GM12878 (cell line): Measurements from ENCODE around the gene ARHGAP26.

Experiments
- CREM ChIP-seq: IDR thresholded peaks from 2 replicates; pipeline ENCODE4 v1.6.1; 2014; ENCODE audit warnings: antibody characterized with exemption, low read depth
- CTCF ChIP-seq, 3 experiments: IDR thresholded peaks in 2 of 3; conservative IDR thresholded peaks in 1 of 3; 2 replicates each; pipeline ENCODE4 v1.5.1; 2011; ENCODE audit warnings: low read depth in 3 of 3, low read length in 3 of 3, mild to moderate bottlenecking in 3 of 3, control low read depth in 2 of 3, moderate library complexity in 2 of 3, inconsistent platforms in 1 of 3, mixed read lengths in 1 of 3; ENCODE audit not compliant: control insufficient read depth in 2 of 3, insufficient read depth in 1 of 3; ENCODE audit errors: extremely low read depth in 1 of 3
- ESRRA ChIP-seq: IDR thresholded peaks from 2 replicates; pipeline ENCODE4 v1.6.1; 2012; ENCODE audit warnings: mild to moderate bottlenecking, low read length, improper control_type of control experiment
- JUND ChIP-seq: IDR thresholded peaks from 2 replicates; pipeline ENCODE4 v1.6.1; 2012; ENCODE audit warnings: low read depth, mild to moderate bottlenecking, low read length, improper control_type of control experiment, moderate library complexity
- MLLT1 ChIP-seq: fragments of 450-650 bp; IDR thresholded peaks from 2 replicates; pipeline ENCODE4 v1.6.1; 2016; ENCODE audit warnings: mild to moderate bottlenecking
- NR2C2 ChIP-seq: IDR thresholded peaks from 2 replicates; pipeline ENCODE4 v1.6.1; 2011; ENCODE audit warnings: borderline replicate concordance, low read depth; ENCODE audit not compliant: control insufficient read depth, insufficient read length
- NR2F1 ChIP-seq: fragments of 450-650 bp; conservative IDR thresholded peaks from 2 replicates; pipeline ENCODE4 v1.6.1; 2017; ENCODE audit warnings: mild to moderate bottlenecking
- POLR2AphosphoS5 ChIP-seq: IDR thresholded peaks from 2 replicates; pipeline ENCODE4 v1.6.1; 2011; ENCODE audit warnings: mild to moderate bottlenecking, low read length, inconsistent platforms
- SPI1 ChIP-seq: IDR thresholded peaks from 2 replicates; pipeline ENCODE4 v1.6.1; 2011; ENCODE audit warnings: low read depth, mild to moderate bottlenecking, low read length, moderate library complexity, borderline replicate concordance; ENCODE audit not compliant: insufficient read depth
- TCF12 ChIP-seq: IDR thresholded peaks from 2 replicates; pipeline ENCODE4 v1.6.1; 2011; ENCODE audit warnings: low read depth, mild to moderate bottlenecking, low read length
- TF ChIP-seq, protein P1 (sequence below): fragments of 450-650 bp; IDR thresholded peaks from 2 replicates; pipeline ENCODE4 v1.6.1; 2016; ENCODE audit warnings: mild to moderate bottlenecking, moderate library complexity, borderline replicate concordance
- TF ChIP-seq, protein P2 (sequence below): IDR thresholded peaks from 2 replicates; pipeline ENCODE4 v1.6.1; 2012; ENCODE audit warnings: low read length, inconsistent platforms
- TF ChIP-seq, protein P3 (sequence below): fragments of 450-650 bp; IDR thresholded peaks from 2 replicates; pipeline ENCODE4 v1.6.1; 2016; ENCODE audit warnings: mild to moderate bottlenecking
- TF ChIP-seq, protein P4 (sequence below): IDR thresholded peaks from 2 replicates; pipeline ENCODE4 v1.6.1; 2011; ENCODE audit warnings: low read depth, low read length, improper control_type of control experiment, borderline replicate concordance

- TF ChIP-seq, protein P1, sequence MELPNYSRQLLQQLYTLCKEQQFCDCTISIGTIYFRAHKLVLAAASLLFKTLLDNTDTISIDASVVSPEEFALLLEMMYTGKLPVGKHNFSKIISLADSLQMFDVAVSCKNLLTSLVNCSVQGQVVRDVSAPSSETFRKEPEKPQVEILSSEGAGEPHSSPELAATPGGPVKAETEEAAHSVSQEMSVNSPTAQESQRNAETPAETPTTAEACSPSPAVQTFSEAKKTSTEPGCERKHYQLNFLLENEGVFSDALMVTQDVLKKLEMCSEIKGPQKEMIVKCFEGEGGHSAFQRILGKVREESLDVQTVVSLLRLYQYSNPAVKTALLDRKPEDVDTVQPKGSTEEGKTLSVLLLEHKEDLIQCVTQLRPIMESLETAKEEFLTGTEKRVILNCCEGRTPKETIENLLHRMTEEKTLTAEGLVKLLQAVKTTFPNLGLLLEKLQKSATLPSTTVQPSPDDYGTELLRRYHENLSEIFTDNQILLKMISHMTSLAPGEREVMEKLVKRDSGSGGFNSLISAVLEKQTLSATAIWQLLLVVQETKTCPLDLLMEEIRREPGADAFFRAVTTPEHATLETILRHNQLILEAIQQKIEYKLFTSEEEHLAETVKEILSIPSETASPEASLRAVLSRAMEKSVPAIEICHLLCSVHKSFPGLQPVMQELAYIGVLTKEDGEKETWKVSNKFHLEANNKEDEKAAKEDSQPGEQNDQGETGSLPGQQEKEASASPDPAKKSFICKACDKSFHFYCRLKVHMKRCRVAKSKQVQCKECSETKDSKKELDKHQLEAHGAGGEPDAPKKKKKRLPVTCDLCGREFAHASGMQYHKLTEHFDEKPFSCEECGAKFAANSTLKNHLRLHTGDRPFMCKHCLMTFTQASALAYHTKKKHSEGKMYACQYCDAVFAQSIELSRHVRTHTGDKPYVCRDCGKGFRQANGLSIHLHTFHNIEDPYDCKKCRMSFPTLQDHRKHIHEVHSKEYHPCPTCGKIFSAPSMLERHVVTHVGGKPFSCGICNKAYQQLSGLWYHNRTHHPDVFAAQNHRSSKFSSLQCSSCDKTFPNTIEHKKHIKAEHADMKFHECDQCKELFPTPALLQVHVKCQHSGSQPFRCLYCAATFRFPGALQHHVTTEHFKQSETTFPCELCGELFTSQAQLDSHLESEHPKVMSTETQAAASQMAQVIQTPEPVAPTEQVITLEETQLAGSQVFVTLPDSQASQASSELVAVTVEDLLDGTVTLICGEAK: 0 out of 2 replicates have a peak, but pooled peaks have one; percentile 37
- no peak for TF ChIP-seq ESRRA
- TF ChIP-seq JUND: no peak
- no peak for TF ChIP-seq TCF12
- TF ChIP-seq, protein P2, sequence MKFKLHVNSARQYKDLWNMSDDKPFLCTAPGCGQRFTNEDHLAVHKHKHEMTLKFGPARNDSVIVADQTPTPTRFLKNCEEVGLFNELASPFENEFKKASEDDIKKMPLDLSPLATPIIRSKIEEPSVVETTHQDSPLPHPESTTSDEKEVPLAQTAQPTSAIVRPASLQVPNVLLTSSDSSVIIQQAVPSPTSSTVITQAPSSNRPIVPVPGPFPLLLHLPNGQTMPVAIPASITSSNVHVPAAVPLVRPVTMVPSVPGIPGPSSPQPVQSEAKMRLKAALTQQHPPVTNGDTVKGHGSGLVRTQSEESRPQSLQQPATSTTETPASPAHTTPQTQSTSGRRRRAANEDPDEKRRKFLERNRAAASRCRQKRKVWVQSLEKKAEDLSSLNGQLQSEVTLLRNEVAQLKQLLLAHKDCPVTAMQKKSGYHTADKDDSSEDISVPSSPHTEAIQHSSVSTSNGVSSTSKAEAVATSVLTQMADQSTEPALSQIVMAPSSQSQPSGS: peak; percentile 17; the same call in 1 of the 2 replicates
- TF ChIP-seq, protein P3, sequence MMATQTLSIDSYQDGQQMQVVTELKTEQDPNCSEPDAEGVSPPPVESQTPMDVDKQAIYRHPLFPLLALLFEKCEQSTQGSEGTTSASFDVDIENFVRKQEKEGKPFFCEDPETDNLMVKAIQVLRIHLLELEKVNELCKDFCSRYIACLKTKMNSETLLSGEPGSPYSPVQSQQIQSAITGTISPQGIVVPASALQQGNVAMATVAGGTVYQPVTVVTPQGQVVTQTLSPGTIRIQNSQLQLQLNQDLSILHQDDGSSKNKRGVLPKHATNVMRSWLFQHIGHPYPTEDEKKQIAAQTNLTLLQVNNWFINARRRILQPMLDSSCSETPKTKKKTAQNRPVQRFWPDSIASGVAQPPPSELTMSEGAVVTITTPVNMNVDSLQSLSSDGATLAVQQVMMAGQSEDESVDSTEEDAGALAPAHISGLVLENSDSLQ: no peak
- no peak for TF ChIP-seq POLR2AphosphoS5
- TF ChIP-seq NR2C2: no peak
- no peak for TF ChIP-seq NR2F1
- TF ChIP-seq, protein P4, sequence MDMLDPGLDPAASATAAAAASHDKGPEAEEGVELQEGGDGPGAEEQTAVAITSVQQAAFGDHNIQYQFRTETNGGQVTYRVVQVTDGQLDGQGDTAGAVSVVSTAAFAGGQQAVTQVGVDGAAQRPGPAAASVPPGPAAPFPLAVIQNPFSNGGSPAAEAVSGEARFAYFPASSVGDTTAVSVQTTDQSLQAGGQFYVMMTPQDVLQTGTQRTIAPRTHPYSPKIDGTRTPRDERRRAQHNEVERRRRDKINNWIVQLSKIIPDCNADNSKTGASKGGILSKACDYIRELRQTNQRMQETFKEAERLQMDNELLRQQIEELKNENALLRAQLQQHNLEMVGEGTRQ: no peak
- no peak for TF ChIP-seq SPI1
- peak; percentile 98 for TF ChIP-seq MLLT1
- no peak for TF ChIP-seq CTCF (IDR thresholded peaks at IDR 0.05 in 2 of 3, conservative IDR thresholded peaks at IDR 0.05 in 1 of 3; ENCODE audit: control insufficient read depth in 2 of 3, extremely low read depth in 1 of 3, insufficient read depth in 1 of 3, low read depth in 3 of 3, low read length in 3 of 3)
- TF ChIP-seq CREM: no peak
Measured at GRCh38 chr5:143053780-143054179, 283.6 kb downstream of the ARHGAP26 start.
